Measurements from ENCODE around the gene ACTN1.

The ACTN1 gene

GRCh38 chr14:68936476-68936875 lies 42.6 kb downstream of the ACTN1 start:
- no peak for TF ChIP-seq ZFX (IDR thresholded peaks at IDR 0.05)
- no peak for TF ChIP-seq CTCF (conservative IDR thresholded peaks at IDR 0.05)
- no peak overlapping the region for H3K27ac ChIP-seq

- H3K27ac ChIP-seq, result no peak overlapping the region
- TF ChIP-seq CTCF (conservative IDR thresholded peaks at IDR 0.05) (no peak), ZFX (IDR thresholded peaks at IDR 0.05) (no peak)
Observed at GRCh38 chr14:68935761-68936214, 43.3 kb downstream of the ACTN1 start.

- no peak for TF ChIP-seq CTCF (conservative IDR thresholded peaks at IDR 0.05)
- no peak for TF ChIP-seq ZFX (IDR thresholded peaks at IDR 0.05)
- no peak overlapping the region for H3K27ac ChIP-seq
Observed at GRCh38 chr14:68934066-68934465, 45.0 kb downstream of the ACTN1 start.

- no peak overlapping the region for H3K27ac ChIP-seq
- TF ChIP-seq ZFX (IDR thresholded peaks at IDR 0.05) (no peak), CTCF (conservative IDR thresholded peaks at IDR 0.05) (no peak)
Observed at GRCh38 chr14:68932686-68933085, 46.4 kb downstream of the ACTN1 start.

GRCh38 chr14:68932231-68932630 lies 46.9 kb downstream of the ACTN1 start:
- no peak overlapping the region for H3K27ac ChIP-seq

GRCh38 chr14:68931474-68932051 lies 47.5 kb downstream of the ACTN1 start:
- no peak overlapping the region for H3K27ac ChIP-seq

More at GRCh38 chr14:68932231-68932630, 46.9 kb downstream of the ACTN1 start:
- no peak for TF ChIP-seq CTCF (conservative IDR thresholded peaks at IDR 0.05)
- TF ChIP-seq ZFX (IDR thresholded peaks at IDR 0.05), result no peak

GRCh38 chr14:68931063-68931462 lies 48.0 kb downstream of the ACTN1 start:
- H3K27ac ChIP-seq, result no peak overlapping the region
- TF ChIP-seq ZFX (IDR thresholded peaks at IDR 0.05), result no peak
- TF ChIP-seq CTCF (conservative IDR thresholded peaks at IDR 0.05), result no peak

More at GRCh38 chr14:68931474-68932051, 47.5 kb downstream of the ACTN1 start:
- TF ChIP-seq CTCF (conservative IDR thresholded peaks at IDR 0.05) (no peak), ZFX (IDR thresholded peaks at IDR 0.05) (no peak)
